B cell (primary cell): ENCODE results near the gene NCLN.

Experiments used
- EZH2 ChIP-seq: IDR thresholded peaks from 2 replicates; pipeline ENCODE4 v1.6.1; 2012; ENCODE audit warnings: borderline replicate concordance, low read depth, mild to moderate bottlenecking, moderate library complexity, low read length; ENCODE audit not compliant: insufficient read depth, poor library complexity, severe bottlenecking
- TF ChIP-seq, protein P1 (sequence below): fragments of 200-600 bp; IDR thresholded peaks from one replicate; pipeline ENCODE4 v1.8.0; 2022; ENCODE audit warnings: antibody characterized with exemption, mild to moderate bottlenecking

DNA sequence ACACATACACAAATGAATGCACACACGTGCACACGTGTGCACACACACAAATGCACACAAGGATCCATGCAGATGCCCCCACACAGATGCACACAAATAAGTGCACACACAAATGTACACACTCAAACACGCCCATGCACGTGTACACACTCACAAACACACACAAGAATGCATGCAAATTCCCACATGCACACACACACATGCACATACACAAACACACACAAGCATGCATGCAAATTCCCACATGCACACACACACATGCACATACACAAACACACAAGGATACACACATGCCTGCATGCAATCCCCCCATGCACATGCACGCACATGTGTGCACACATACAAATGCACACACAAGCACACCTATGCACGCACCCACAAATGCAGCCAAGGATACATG, 36.6 kb upstream of the NCLN start:
- TF ChIP-seq, protein P1, sequence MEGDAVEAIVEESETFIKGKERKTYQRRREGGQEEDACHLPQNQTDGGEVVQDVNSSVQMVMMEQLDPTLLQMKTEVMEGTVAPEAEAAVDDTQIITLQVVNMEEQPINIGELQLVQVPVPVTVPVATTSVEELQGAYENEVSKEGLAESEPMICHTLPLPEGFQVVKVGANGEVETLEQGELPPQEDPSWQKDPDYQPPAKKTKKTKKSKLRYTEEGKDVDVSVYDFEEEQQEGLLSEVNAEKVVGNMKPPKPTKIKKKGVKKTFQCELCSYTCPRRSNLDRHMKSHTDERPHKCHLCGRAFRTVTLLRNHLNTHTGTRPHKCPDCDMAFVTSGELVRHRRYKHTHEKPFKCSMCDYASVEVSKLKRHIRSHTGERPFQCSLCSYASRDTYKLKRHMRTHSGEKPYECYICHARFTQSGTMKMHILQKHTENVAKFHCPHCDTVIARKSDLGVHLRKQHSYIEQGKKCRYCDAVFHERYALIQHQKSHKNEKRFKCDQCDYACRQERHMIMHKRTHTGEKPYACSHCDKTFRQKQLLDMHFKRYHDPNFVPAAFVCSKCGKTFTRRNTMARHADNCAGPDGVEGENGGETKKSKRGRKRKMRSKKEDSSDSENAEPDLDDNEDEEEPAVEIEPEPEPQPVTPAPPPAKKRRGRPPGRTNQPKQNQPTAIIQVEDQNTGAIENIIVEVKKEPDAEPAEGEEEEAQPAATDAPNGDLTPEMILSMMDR: no peak
- no peak for TF ChIP-seq EZH2
